Neural progenitor cell (in vitro differentiated cells): ENCODE results near the gene LPO. TPM values are rescaled to one million over a fixed set of nuclear protein-coding genes. Genes with fewer than 3 reads are reported as not detected.

Source experiments
- DNase-seq: peaks from one replicate; pipeline ENCODE4 v3.0.0-alpha.2; 2016; ENCODE audit warnings: low spot score
- H2AFZ ChIP-seq: fragments of 200-600 bp; sonication (generic); replicated peaks from 2 replicates; pipeline ENCODE4 v1.6.1; 2016; ENCODE audit warnings: antibody characterized with exemption
- H3F3A ChIP-seq: fragments of 200-600 bp; sonication (generic); 2 replicates; pipeline ENCODE4 v1.6.1; 2016; ENCODE audit warnings: antibody characterized with exemption, low read depth
- H3K27ac ChIP-seq: fragments of 200-600 bp; sonication (generic); 2 replicates; pipeline ENCODE4 v1.5.1; 2016; ENCODE audit warnings: mild to moderate bottlenecking
- H3K27me3 ChIP-seq: fragments of 200-600 bp; sonication (generic); 2 replicates; pipeline ENCODE4 v1.6.1; 2016; ENCODE audit warnings: mild to moderate bottlenecking, moderate library complexity
- H3K36me3 ChIP-seq: fragments of 200-600 bp; sonication (generic); 2 replicates; pipeline ENCODE4 v1.5.1; 2016
- H3K4me1 ChIP-seq: fragments of 200-600 bp; sonication (generic); 2 replicates; pipeline ENCODE4 v1.6.1; 2016; ENCODE audit warnings: mixed run types
- H3K4me2 ChIP-seq: fragments of 200-600 bp; sonication (generic); 2 replicates; pipeline ENCODE4 v1.6.1; 2016
- H3K4me3 ChIP-seq: fragments of 200-600 bp; sonication (generic); 2 replicates; pipeline ENCODE4 v1.5.1; 2016
- H3K79me2 ChIP-seq: fragments of 200-600 bp; sonication (generic); 2 replicates; pipeline ENCODE4 v1.6.1; 2016; ENCODE audit warnings: low read depth
- H3K9ac ChIP-seq: fragments of 200-600 bp; sonication (generic); 2 replicates; pipeline ENCODE4 v1.6.1; 2016
- H3K9me3 ChIP-seq: fragments of 200-600 bp; sonication (generic); 2 replicates; pipeline ENCODE4 v1.5.1; 2016; ENCODE audit warnings: low read depth
- H4K20me1 ChIP-seq: fragments of 200-600 bp; sonication (generic); 2 replicates; pipeline ENCODE4 v1.6.1; 2016; ENCODE audit warnings: low read depth
- H3K27ac Mint-ChIP-seq: 3 replicates; pipeline ENCODE4 v1.8.0; 2021; ENCODE audit warnings: mixed read lengths
- H3K27me3 Mint-ChIP-seq: 2 replicates; pipeline ENCODE4 v1.8.0; 2022; ENCODE audit warnings: low read depth, mild to moderate bottlenecking, inconsistent platforms, moderate library complexity, mixed read lengths; ENCODE audit not compliant: insufficient read depth
- H3K36me3 Mint-ChIP-seq: 3 replicates; pipeline ENCODE4 v1.8.0; 2021; ENCODE audit warnings: mixed read lengths
- H3K4me1 Mint-ChIP-seq: 3 replicates; pipeline ENCODE4 v1.8.0; 2021; ENCODE audit warnings: mixed read lengths
- H3K4me3 Mint-ChIP-seq: 3 replicates; pipeline ENCODE4 v1.8.0; 2021; ENCODE audit warnings: mild to moderate bottlenecking, moderate library complexity, mixed read lengths
- H3K9me3 Mint-ChIP-seq: 3 replicates; pipeline ENCODE4 v1.8.0; 2020; ENCODE audit warnings: mixed read lengths
- EZH2 ChIP-seq: fragments of 200-600 bp; sonication (generic); IDR thresholded peaks from 2 replicates; pipeline ENCODE4 v1.6.1; 2017; ENCODE audit warnings: antibody characterized with exemption, mild to moderate bottlenecking, moderate library complexity
- EZH2phosphoT487 ChIP-seq: fragments of 200-600 bp; sonication (generic); IDR thresholded peaks from 2 replicates; pipeline ENCODE4 v1.6.1; 2017; ENCODE audit warnings: antibody characterized with exemption
- total RNA-seq: library from RNA; depleted of rRNA; stranded (reverse); fragments of >200 nt; gene quantifications from 2 replicates; pipeline ENCODE4 v1.2.3, GENCODE V29; 2015; ENCODE audit warnings: low replicate concordance
- TF ChIP-seq, protein P1 (sequence below): fragments of 200-600 bp; sonication (generic); IDR thresholded peaks from 2 replicates; pipeline ENCODE4 v1.5.1; 2017; ENCODE audit warnings: antibody characterized with exemption, mild to moderate bottlenecking

The LPO gene
- total RNA-seq, 1 donor from 2014 or later = not detected

DNA sequence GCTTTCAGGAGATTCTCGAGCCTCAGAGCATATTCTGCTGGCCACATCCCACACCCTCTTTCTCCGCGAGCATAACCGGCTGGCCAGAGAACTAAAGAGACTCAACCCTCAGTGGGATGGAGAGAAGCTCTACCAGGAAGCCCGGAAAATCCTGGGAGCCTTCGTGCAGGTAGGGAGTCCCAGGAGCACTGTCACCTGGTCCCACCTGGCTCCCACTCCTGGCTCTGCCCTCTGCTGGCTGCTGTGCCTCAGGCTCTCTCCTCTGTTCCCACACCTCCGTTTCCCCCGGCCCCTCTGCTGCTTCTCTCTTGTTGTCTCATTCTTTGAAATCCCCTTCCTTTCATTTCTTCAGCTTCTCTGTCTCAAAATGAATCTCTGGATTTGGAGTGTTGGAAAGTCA lies 16.4 kb downstream of the LPO start:
- H3K36me3 Mint-ChIP-seq = no peaks in the 10 kb centered on the region
- H4K20me1 ChIP-seq = no peaks in the 10 kb centered on the region
- H3K4me1 ChIP-seq = no peaks in the 10 kb centered on the region
- H3K79me2 ChIP-seq = no peaks in the 10 kb centered on the region
- no peak overlapping the region for H2AFZ ChIP-seq
- no peak for DNase-seq
- H3K4me1 Mint-ChIP-seq = peaks cover 4% of the 10 kb centered on the region
- no peaks in the 10 kb centered on the region for H3K9me3 Mint-ChIP-seq
- H3K36me3 ChIP-seq = no peaks in the 10 kb centered on the region
- no peaks in the 10 kb centered on the region for H3F3A ChIP-seq
- peaks cover 29% of the 10 kb centered on the region for H3K27me3 Mint-ChIP-seq
- no peak overlapping the region for H3K4me2 ChIP-seq
- H3K27me3 ChIP-seq = peaks cover 92% of the 10 kb centered on the region
- H3K4me3 ChIP-seq = no peak overlapping the region
- TF ChIP-seq, protein P1, sequence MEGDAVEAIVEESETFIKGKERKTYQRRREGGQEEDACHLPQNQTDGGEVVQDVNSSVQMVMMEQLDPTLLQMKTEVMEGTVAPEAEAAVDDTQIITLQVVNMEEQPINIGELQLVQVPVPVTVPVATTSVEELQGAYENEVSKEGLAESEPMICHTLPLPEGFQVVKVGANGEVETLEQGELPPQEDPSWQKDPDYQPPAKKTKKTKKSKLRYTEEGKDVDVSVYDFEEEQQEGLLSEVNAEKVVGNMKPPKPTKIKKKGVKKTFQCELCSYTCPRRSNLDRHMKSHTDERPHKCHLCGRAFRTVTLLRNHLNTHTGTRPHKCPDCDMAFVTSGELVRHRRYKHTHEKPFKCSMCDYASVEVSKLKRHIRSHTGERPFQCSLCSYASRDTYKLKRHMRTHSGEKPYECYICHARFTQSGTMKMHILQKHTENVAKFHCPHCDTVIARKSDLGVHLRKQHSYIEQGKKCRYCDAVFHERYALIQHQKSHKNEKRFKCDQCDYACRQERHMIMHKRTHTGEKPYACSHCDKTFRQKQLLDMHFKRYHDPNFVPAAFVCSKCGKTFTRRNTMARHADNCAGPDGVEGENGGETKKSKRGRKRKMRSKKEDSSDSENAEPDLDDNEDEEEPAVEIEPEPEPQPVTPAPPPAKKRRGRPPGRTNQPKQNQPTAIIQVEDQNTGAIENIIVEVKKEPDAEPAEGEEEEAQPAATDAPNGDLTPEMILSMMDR = peak; percentile 37
- TF ChIP-seq EZH2phosphoT487 (no peak), EZH2 (no peak)
- no peak overlapping the region for H3K9ac ChIP-seq
- H3K9me3 ChIP-seq = no peaks in the 10 kb centered on the region
- no peak overlapping the region for H3K27ac Mint-ChIP-seq
- no peak overlapping the region for H3K27ac ChIP-seq
- H3K4me3 Mint-ChIP-seq = no peak overlapping the region

DNA sequence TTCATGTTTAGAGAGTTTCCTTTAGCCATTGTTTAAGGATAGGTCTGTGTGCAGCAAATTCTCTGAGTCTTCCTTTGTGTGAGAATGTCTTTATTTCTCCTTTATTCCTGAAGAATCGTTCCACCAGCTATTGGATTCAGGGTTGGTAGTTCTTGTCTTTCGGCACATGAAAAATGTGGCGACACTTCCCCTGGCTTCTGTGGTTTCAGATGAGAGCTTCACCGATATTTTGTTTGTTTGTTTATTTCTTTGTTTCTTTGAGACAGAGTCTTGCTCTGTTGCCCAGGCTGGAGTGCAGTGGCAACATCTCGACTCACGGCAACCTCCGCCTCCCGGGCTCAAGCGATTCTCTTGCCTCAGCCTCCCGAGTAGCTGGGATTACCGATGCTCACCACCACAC lies 23.8 kb downstream of the LPO start:
- DNase-seq = no peak
- H3K4me1 ChIP-seq = no peaks in the 10 kb centered on the region
- no peaks in the 10 kb centered on the region for H4K20me1 ChIP-seq
- no peak overlapping the region for H2AFZ ChIP-seq
- H3K36me3 ChIP-seq = no peaks in the 10 kb centered on the region
- peaks cover 3% of the 10 kb centered on the region for H3K27me3 Mint-ChIP-seq
- H3F3A ChIP-seq = no peaks in the 10 kb centered on the region
- H3K79me2 ChIP-seq = no peaks in the 10 kb centered on the region
- H3K4me2 ChIP-seq = no peak overlapping the region
- H3K9me3 Mint-ChIP-seq = peaks cover 4% of the 10 kb centered on the region
- no peaks in the 10 kb centered on the region for H3K36me3 Mint-ChIP-seq
- no peak overlapping the region for H3K27ac ChIP-seq
- no peak overlapping the region for H3K27ac Mint-ChIP-seq
- H3K9ac ChIP-seq = no peak overlapping the region
- H3K4me3 ChIP-seq = no peak overlapping the region
- TF ChIP-seq, protein P1 = no peak
- no peak for TF ChIP-seq EZH2
- TF ChIP-seq EZH2phosphoT487 = no peak
- H3K27me3 ChIP-seq = peaks cover 83% of the 10 kb centered on the region
- no peak overlapping the region for H3K4me3 Mint-ChIP-seq
- H3K4me1 Mint-ChIP-seq = no peaks in the 10 kb centered on the region
- H3K9me3 ChIP-seq = no peaks in the 10 kb centered on the region

DNA sequence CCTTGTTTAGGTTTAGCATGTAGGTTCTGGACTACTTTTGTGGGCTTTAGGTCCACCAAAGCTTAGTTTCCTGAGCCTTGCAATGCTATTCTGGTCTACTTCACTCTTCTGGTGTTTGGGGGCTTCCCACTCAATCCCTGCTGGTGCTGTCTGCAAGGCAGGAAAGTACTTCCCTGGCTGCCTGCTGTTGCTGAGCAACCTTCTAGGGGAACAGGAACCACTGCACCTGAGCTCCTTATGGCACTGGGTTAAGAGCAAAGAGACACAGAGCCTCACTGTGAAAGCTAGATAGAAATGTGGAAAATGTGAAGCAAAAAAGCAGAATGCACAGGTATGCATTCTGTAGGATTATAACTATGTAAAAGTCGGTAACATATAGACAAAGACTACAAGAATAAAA lies 25.4 kb downstream of the LPO start:
- H3K27me3 ChIP-seq = peaks cover 67% of the 10 kb centered on the region
- H3K4me3 ChIP-seq = no peak overlapping the region
- DNase-seq = no peak
- H3K9me3 ChIP-seq = no peaks in the 10 kb centered on the region
- no peaks in the 10 kb centered on the region for H3K79me2 ChIP-seq
- H3K9me3 Mint-ChIP-seq = peaks cover 4% of the 10 kb centered on the region
- no peaks in the 10 kb centered on the region for H3K4me1 Mint-ChIP-seq
- no peaks in the 10 kb centered on the region for H4K20me1 ChIP-seq
- H3K36me3 Mint-ChIP-seq = no peaks in the 10 kb centered on the region
- H3K4me2 ChIP-seq = no peak overlapping the region
- H3K4me3 Mint-ChIP-seq = no peak overlapping the region
- no peaks in the 10 kb centered on the region for H3F3A ChIP-seq
- H3K4me1 ChIP-seq = no peaks in the 10 kb centered on the region
- TF ChIP-seq, protein P1 = no peak
- TF ChIP-seq EZH2phosphoT487 (no peak), EZH2 (no peak)
- no peak overlapping the region for H3K9ac ChIP-seq
- H3K27ac Mint-ChIP-seq = no peak overlapping the region
- no peaks in the 10 kb centered on the region for H3K36me3 ChIP-seq
- H2AFZ ChIP-seq = no peak overlapping the region
- peaks cover 5% of the 10 kb centered on the region for H3K27me3 Mint-ChIP-seq
- no peak overlapping the region for H3K27ac ChIP-seq
